SK-N-SH (cell line): Measurements from ENCODE around the gene SMU1. TPM values are rescaled to one million over a fixed set of nuclear protein-coding genes. Genes with fewer than 3 reads are reported as not detected.
A peak's percentile ranks its signal among the peaks of the same experiment; 100 is the strongest.

Source experiments
- CHD2 ChIP-seq: fragments of 150-350 bp; IDR thresholded peaks from 2 replicates; pipeline ENCODE4 v1.6.1; 2018; ENCODE audit warnings: low read length; ENCODE audit not compliant: partially characterized antibody
- CTCF ChIP-seq: fragments of 200-600 bp; sonication (generic); IDR thresholded peaks from 2 replicates; pipeline ENCODE4 v1.6.1; 2017; ENCODE audit warnings: antibody characterized with exemption, mild to moderate bottlenecking, moderate library complexity
- ELF1 ChIP-seq: IDR thresholded peaks from 2 replicates; pipeline ENCODE4 v1.4.0; 2012
- FOSL2 ChIP-seq: IDR thresholded peaks from 2 replicates; pipeline ENCODE4 v1.4.0; 2012; ENCODE audit warnings: low read depth, mild to moderate bottlenecking, moderate library complexity, borderline replicate concordance
- FOXJ3 ChIP-seq: sonication (generic); formaldehyde crosslinking; IDR thresholded peaks from 2 replicates; pipeline ENCODE4 v1.5.1; 2020; ENCODE audit warnings: mild to moderate bottlenecking, missing genetic modification reagents
- IRF3 ChIP-seq: fragments of 150-350 bp; IDR thresholded peaks from 2 replicates; pipeline ENCODE4 v1.6.1; 2016; ENCODE audit warnings: mild to moderate bottlenecking, low read depth, low read length
- MAX ChIP-seq: IDR thresholded peaks from 2 replicates; pipeline ENCODE4 v1.4.0; 2012; ENCODE audit warnings: low read depth
- MXI1 ChIP-seq: IDR thresholded peaks from 2 replicates; pipeline ENCODE4 v1.6.1; 2012; ENCODE audit warnings: mild to moderate bottlenecking, low read depth, low read length, improper control_type of control experiment
- NRF1 ChIP-seq: IDR thresholded peaks from 2 replicates; pipeline ENCODE4 v1.6.1; 2012; ENCODE audit warnings: low read depth, mild to moderate bottlenecking, low read length
- PBX3 ChIP-seq: IDR thresholded peaks from 2 replicates; pipeline ENCODE4; 2012
- POLR2AphosphoS5 ChIP-seq: IDR thresholded peaks from 2 replicates; pipeline ENCODE4 v1.6.1; 2012; ENCODE audit warnings: low read depth, low read length
- RFX5 ChIP-seq: IDR thresholded peaks from 2 replicates; pipeline ENCODE4 v1.6.1; 2012; ENCODE audit warnings: mild to moderate bottlenecking, improper control_type of control experiment, low read length
- RXRA ChIP-seq: IDR thresholded peaks from 2 replicates; pipeline ENCODE4 v1.4.0; 2012; ENCODE audit warnings: low read depth, mild to moderate bottlenecking, borderline replicate concordance
- SIN3A ChIP-seq: IDR thresholded peaks from 2 replicates; pipeline ENCODE4 v1.6.1; 2012; ENCODE audit warnings: low read depth, mild to moderate bottlenecking, low read length, moderate library complexity, borderline replicate concordance
- TAF1 ChIP-seq: IDR thresholded peaks from 2 replicates; pipeline ENCODE4 v1.6.1; 2012; ENCODE audit warnings: low read depth, mild to moderate bottlenecking, low read length, moderate library complexity, borderline replicate concordance
- TCF12 ChIP-seq: IDR thresholded peaks from 2 replicates; pipeline ENCODE4 v1.4.0; 2012
- TEAD4 ChIP-seq: IDR thresholded peaks from 2 replicates; pipeline ENCODE4 v1.4.0; 2012; ENCODE audit warnings: mild to moderate bottlenecking, borderline replicate concordance; ENCODE audit not compliant: insufficient read depth
- YY1 ChIP-seq: IDR thresholded peaks from 2 replicates; pipeline ENCODE4 v1.4.0; 2012; ENCODE audit warnings: low read depth, mild to moderate bottlenecking
- ZBTB33 ChIP-seq: IDR thresholded peaks from 2 replicates; pipeline ENCODE4 v1.4.0; 2012; ENCODE audit warnings: low read depth, borderline replicate concordance
- polyA plus RNA-seq, 3 experiments: library from polyadenylated mRNA; depleted of rRNA; stranded (reverse); fragments of >200 nt; gene quantifications; 2 replicates each; pipeline ENCODE4 v1.2.3, GENCODE V29; 2012

The SMU1 gene
- polyA plus RNA-seq, 1 of the 3 experiments (the other 2 are of a cell fraction): 9.8 TPM

GRCh38 chr9:33106827-33107621 lies 30.6 kb upstream of the SMU1 start (continued):
- TF ChIP-seq TEAD4 (0 out of 2 replicates have a peak, but pooled peaks have one; percentile 25), YY1 (no peak), ZBTB33 (no peak), TAF1 (no peak), NRF1 (no peak), RXRA (no peak), CTCF (no peak), ELF1 (no peak), POLR2AphosphoS5 (peak; percentile 35; the same call in 1 of the 2 replicates), SIN3A (no peak), FOSL2 (no peak), FOXJ3 (CRISPR knock-in tag) (no peak), RFX5 (no peak), MAX (0 out of 2 replicates have a peak, but pooled peaks have one; percentile 18), PBX3 (0 out of 2 replicates have a peak, but pooled peaks have one; percentile 6), MXI1 (no peak), CHD2 (no peak), TCF12 (peak; percentile 80), IRF3 (no peak)
